Thymus (tissue), 11 donors: ENCODE measurements around the gene POLD3. TPM values are rescaled to one million over a fixed set of nuclear protein-coding genes. Genes with fewer than 3 reads are reported as not detected.

Experiments used
- DNase-seq, 9 donors: peaks; one replicate each; pipeline ENCODE4 v3.0.0-alpha.2; 2013; ENCODE audit warnings: low spot score in 9 of 9, low read depth in 6 of 9, missing footprints in 1 of 9
- H3K27ac ChIP-seq, 2 donors: one replicate each; pipeline ENCODE4 v1.5.1; 2013; ENCODE audit warnings: control low read depth in 1 of 2, low read depth in 1 of 2, low read length in 1 of 2, mild to moderate bottlenecking in 1 of 2, moderate library complexity in 1 of 2
- H3K27me3 ChIP-seq, 2 donors: one replicate each; pipeline ENCODE4 v1.5.1; 2013; ENCODE audit warnings: low read length in 1 of 2; ENCODE audit not compliant: control insufficient read depth in 2 of 2, insufficient read depth in 1 of 2
- H3K36me3 ChIP-seq, 2 donors: one replicate each; pipeline ENCODE4 v1.5.1; 2013; ENCODE audit warnings: low read length in 1 of 2, mild to moderate bottlenecking in 1 of 2, moderate library complexity in 1 of 2; ENCODE audit not compliant: control insufficient read depth in 2 of 2, insufficient read depth in 2 of 2
- H3K4me1 ChIP-seq, 2 donors: one replicate each; pipeline ENCODE4 v1.5.1; 2013; ENCODE audit warnings: low read length in 2 of 2; ENCODE audit not compliant: control insufficient read depth in 2 of 2, insufficient read depth in 2 of 2
- H3K4me3 ChIP-seq, 2 donors: one replicate each; pipeline ENCODE4 v1.5.1; 2013; ENCODE audit warnings: low read length in 2 of 2, control low read depth in 1 of 2, mild to moderate bottlenecking in 1 of 2
- H3K9me3 ChIP-seq, 2 donors: one replicate each; pipeline ENCODE4 v1.5.1; 2013; ENCODE audit warnings: low read length in 1 of 2, mild to moderate bottlenecking in 1 of 2; ENCODE audit not compliant: control insufficient read depth in 2 of 2, insufficient read depth in 1 of 2
- WGBS: extraction: QIAGEN DNeasy Blood & Tissue Kit; methylation state at CpG from one replicate; pipeline ENCODE4 v1.1.7; 2013; 5-methylcytosine and 5-hydroxymethylcytosine counted together
- polyA plus RNA-seq: library from polyadenylated mRNA; stranded (reverse); fragments of 200-250 nt; gene quantifications from one replicate; pipeline ENCODE4 v1.2.3, GENCODE V29; 2013
- total RNA-seq: library from RNA; stranded (reverse); fragments of 120-200 nt; gene quantifications from one replicate; pipeline ENCODE4 v1.2.4, GENCODE V29; 2013
- donor health status: healthy.

The POLD3 gene
- total and polyA plus RNA-seq, 2 donors, result 7.5 to 12.3 TPM

DNA sequence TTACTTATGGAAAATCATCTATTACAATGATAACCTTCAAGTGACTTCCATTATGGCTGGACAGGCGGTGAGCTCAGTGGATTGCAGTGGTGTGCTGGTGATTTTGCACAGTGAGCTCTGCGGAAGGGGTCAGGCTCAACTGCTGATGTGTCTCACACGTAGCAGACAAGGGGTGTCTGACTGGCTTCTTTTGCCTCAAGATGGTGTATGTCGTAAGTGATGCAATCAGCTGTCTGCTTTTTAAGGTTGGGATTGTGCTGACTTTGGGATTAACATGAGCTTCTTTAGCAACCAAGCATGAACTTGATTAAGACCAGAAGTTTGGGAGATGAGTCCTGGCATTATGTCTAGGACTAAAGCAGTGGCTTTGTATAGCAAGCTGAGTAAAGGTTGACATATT lies 49.5 kb downstream of the POLD3 start:
- Histone ChIP-seq H3K36me3 (peaks cover 20 to 46% of the 10 kb centered on the region in 2 donors), H3K9me3 (no peaks in the 10 kb centered on the region), H3K4me3 (no peak overlapping the region), H3K4me1 (no peaks in the 10 kb centered on the region), H3K27me3 (no peaks in the 10 kb centered on the region), H3K27ac (no peak overlapping the region)
- no peak for DNase-seq
- 98% methylated on average over 4 of the region's 4 CpGs for WGBS

DNA sequence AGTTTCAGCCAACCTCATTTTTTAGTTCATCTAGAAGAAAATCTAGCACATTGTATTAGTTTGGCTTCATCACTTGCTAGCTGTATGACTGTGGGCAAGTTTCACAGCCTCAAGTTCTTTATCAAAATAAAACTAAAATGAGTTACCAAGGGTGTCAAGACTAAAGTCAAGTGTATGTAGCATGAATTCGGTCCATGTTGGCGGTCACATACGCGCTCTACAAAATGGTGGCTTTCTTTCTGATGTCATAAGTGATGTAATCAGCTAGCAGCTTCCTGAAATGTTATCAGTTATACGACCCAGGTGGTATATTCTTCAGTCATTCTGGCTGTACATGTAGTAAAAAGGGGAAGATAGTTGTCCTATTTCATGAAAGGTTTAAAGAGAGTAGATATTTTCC lies 50.5 kb downstream of the POLD3 start:
- Histone ChIP-seq H3K36me3 (peaks cover 20 to 40% of the 10 kb centered on the region in 2 donors), H3K4me3 (no peak overlapping the region), H3K27ac (no peak overlapping the region), H3K4me1 (no peaks in the 10 kb centered on the region), H3K27me3 (no peaks in the 10 kb centered on the region), H3K9me3 (no peaks in the 10 kb centered on the region)
- 97% methylated on average over 5 of the region's 5 CpGs for WGBS
- no peak for DNase-seq

DNA sequence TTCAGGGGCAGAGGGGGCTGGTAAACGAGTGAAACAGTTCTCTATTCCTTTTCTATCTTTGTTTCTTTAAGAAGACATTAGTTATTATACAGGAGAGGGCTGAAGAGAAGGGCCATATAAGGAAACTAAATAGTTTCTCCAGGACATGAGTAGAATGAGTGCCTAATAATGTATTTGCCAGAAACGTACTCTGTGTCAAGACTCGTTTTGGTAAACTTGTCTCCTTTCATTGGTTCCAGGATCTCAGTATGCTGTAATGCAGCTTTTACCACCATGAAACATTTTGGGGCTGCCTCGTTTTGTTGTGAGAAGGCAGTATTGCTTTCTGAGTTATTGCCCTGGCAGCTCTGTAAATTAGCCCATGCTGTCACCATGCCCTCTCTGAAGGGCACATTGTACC lies 51.7 kb downstream of the POLD3 start:
- WGBS, result 96% methylated on average over 4 of the region's 4 CpGs
- H3K4me1 ChIP-seq, result no peaks in the 10 kb centered on the region
- H3K27me3 ChIP-seq, result no peaks in the 10 kb centered on the region
- H3K9me3 ChIP-seq, result no peaks in the 10 kb centered on the region
- H3K4me3 ChIP-seq, result no peak overlapping the region
- H3K27ac ChIP-seq, result no peak overlapping the region
- DNase-seq, result no peak
- peaks cover 17 to 43% of the 10 kb centered on the region in 2 donors for H3K36me3 ChIP-seq

DNA sequence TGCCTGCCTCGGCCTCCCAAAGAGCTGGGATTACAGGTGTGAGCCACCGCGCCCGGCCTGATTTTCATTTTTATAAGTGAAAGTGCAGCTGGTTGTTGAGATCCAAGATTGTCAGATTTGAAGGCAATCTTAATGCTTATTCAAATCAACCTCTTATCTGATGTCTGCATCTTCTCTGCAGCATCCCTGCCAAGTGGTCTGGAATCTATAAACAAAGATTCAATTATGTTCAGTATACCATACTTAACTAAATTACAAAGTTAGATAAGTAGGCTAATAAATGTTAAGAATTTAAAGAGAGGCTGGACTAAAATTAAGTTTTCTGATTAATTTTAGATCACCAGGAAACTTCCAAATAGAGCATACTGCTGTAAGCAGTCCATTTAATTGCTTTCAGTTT lies 53.8 kb downstream of the POLD3 start:
- 98% methylated on average over 4 of the region's 4 CpGs for WGBS
- Histone ChIP-seq H3K4me3 (no peak overlapping the region), H3K27ac (no peak overlapping the region), H3K36me3 (peaks cover 8 to 32% of the 10 kb centered on the region in 2 donors), H3K27me3 (no peaks in the 10 kb centered on the region), H3K4me1 (no peaks in the 10 kb centered on the region), H3K9me3 (no peaks in the 10 kb centered on the region)
- no peak for DNase-seq

DNA sequence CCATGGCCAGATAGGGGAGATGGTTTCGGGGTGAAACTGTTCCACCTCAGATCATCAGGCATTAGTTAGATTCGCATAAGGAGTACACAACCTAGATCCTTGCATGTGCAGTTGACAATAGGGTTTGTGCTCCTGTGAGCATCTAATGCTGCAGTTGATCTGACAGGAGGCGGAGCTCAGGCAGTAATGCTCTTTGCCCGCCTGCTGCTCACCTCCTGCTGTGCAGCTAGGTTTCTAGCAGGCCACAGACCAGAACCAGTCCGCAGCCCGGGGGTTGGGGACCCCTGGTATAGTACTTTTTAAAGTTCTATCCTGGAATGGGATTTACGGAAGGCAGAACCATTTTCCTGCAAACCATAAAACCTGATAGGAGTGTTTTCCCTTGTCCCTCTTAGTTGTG lies 54.6 kb downstream of the POLD3 start:
- H3K36me3 ChIP-seq, result peaks cover 5 to 25% of the 10 kb centered on the region in 2 donors
- 98% methylated on average over 7 of the region's 7 CpGs for WGBS
- no peak overlapping the region for H3K27ac ChIP-seq

DNA sequence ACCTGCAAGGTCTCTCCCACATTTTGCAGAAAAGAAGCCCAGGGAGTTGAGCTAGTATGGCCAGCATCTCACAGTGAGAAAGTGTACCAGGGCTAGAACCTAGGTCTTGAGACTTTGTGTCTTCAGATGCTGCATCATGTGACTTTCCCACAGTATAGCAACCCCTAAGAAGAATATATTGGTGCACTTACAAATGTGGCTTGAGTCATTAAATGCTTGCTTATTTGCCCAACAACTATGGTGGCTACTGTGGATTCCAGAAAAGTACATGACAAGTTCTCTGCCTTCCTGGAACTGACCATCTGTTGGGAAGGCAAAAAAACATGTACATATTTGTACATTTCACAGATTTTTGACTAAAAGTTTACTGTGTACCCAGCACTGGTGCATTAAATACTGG lies 55.0 kb downstream of the POLD3 start:
- Histone ChIP-seq H3K27ac (no peak overlapping the region), H3K9me3 (no peaks in the 10 kb centered on the region), H3K4me3 (no peak overlapping the region), H3K27me3 (no peaks in the 10 kb centered on the region), H3K4me1 (no peaks in the 10 kb centered on the region), H3K36me3 (peaks cover 4 to 23% of the 10 kb centered on the region in 2 donors)
- DNase-seq, result no peak

More for the DNA sequence above, 54.6 kb downstream of the POLD3 start:
- Histone ChIP-seq H3K27me3 (no peaks in the 10 kb centered on the region), H3K4me3 (no peak overlapping the region), H3K9me3 (no peaks in the 10 kb centered on the region), H3K4me1 (no peaks in the 10 kb centered on the region)
- no peak for DNase-seq

DNA sequence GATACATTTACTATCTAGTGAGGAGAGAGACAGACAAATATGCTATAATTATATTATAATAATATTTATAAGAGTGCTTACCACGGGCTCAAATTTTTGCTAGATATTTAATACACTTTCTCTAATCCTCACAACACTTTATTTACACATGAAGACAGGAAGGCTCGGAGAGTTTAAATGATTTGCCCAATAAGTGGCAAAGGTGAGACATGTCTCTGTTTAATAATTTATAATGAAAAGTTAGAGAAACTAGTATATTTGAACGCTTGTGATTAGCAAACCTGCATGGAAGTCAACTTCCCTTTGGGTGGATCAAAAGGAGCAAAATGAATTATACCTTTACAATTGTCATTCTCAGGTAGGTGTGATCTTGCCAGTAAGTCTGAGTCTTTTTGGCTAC lies 55.4 kb downstream of the POLD3 start:
- no peaks in the 10 kb centered on the region for H3K4me1 ChIP-seq
- H3K36me3 ChIP-seq, result peaks cover 4 to 23% of the 10 kb centered on the region in 2 donors
- H3K4me3 ChIP-seq, result no peak overlapping the region
- 99% methylated on average over 3 of the region's 3 CpGs for WGBS
- H3K27me3 ChIP-seq, result no peaks in the 10 kb centered on the region
- no peak for DNase-seq
- H3K27ac ChIP-seq, result no peak overlapping the region
- H3K9me3 ChIP-seq, result no peaks in the 10 kb centered on the region

DNA sequence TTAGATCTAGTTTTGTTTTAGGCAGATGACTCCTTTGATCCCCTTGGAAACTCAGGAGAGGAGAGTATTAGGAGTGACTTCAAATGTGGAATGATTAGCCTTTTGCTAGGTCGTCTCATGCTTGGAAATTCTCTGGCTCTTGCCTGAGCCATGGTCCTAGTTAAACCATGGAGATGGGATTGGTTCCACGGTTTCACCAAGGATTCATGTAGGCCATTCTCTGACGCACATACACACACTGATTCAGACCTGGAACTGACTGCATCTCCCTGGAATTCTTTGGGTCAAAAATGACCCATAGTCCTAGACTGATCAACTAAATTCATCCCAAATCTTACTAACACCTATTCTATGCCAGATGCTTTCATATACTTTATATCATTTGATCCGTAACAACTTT lies 56.5 kb downstream of the POLD3 start:
- Histone ChIP-seq H3K27ac (no peak overlapping the region), H3K36me3 (peaks cover 4 to 21% of the 10 kb centered on the region in 2 donors)
- WGBS, result 96% methylated on average over 4 of the region's 4 CpGs

DNA sequence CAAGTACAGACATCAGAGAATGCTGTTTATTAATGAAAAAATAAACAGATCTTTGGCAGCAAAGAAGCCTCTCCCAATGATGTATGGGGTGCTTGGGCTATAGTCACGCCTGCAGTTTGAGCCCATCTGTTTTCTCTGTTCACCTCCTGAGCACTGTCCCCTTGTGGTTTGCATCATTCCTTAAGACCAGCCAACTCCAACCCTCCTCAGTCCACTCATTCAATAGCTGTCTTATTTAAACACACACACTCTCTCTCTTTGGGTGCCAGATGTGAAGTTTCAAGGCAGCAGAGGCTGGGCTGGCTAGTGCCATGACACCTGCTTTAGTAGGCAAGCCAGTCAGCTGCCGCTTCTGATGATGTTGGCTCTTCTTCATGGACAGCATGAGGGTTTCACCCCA lies 58.1 kb downstream of the POLD3 start:
- 99% methylated on average over 2 of the region's 2 CpGs for WGBS
- H3K27me3 ChIP-seq, result no peaks in the 10 kb centered on the region
- no peaks in the 10 kb centered on the region for H3K4me1 ChIP-seq
- H3K27ac ChIP-seq, result no peak overlapping the region
- peaks cover 4 to 14% of the 10 kb centered on the region in 2 donors for H3K36me3 ChIP-seq
- no peaks in the 10 kb centered on the region for H3K9me3 ChIP-seq
- no peak for DNase-seq
- no peak overlapping the region for H3K4me3 ChIP-seq

More for the DNA sequence above, 56.5 kb downstream of the POLD3 start:
- Histone ChIP-seq H3K27me3 (no peaks in the 10 kb centered on the region), H3K4me3 (no peak overlapping the region), H3K4me1 (no peaks in the 10 kb centered on the region), H3K9me3 (no peaks in the 10 kb centered on the region)
- no peak for DNase-seq

DNA sequence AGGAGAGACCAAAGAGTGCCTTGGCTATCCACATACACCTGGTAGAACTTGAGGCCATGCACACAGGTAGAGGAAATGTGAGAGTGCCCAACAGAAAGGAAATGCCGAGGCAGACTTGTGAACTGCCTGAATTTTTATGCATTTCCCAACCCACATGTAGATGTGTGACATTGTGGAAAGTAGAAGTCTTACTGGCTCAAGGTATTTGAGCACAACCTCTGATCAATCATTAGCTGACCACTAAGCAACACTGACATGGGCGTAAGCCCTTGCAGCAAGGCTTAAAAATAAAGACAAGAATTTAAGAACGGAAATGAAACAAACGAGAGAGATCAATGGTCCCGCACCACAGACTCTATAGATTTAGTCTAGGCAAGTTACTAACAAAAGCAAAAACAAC lies 62.6 kb downstream of the POLD3 start:
- H3K27me3 ChIP-seq, result no peaks in the 10 kb centered on the region
- no peak for DNase-seq
- no peak overlapping the region for H3K27ac ChIP-seq
- H3K36me3 ChIP-seq, result peaks cover 5 to 10% of the 10 kb centered on the region in 2 donors
- H3K9me3 ChIP-seq, result peaks cover 0 to 8% of the 10 kb centered on the region in 2 donors
- H3K4me1 ChIP-seq, result no peaks in the 10 kb centered on the region
- WGBS, result 98% methylated on average over 5 of the region's 5 CpGs
- H3K4me3 ChIP-seq, result no peak overlapping the region
